ENCODE data around the gene NOD1.

The NOD1 gene

DNA sequence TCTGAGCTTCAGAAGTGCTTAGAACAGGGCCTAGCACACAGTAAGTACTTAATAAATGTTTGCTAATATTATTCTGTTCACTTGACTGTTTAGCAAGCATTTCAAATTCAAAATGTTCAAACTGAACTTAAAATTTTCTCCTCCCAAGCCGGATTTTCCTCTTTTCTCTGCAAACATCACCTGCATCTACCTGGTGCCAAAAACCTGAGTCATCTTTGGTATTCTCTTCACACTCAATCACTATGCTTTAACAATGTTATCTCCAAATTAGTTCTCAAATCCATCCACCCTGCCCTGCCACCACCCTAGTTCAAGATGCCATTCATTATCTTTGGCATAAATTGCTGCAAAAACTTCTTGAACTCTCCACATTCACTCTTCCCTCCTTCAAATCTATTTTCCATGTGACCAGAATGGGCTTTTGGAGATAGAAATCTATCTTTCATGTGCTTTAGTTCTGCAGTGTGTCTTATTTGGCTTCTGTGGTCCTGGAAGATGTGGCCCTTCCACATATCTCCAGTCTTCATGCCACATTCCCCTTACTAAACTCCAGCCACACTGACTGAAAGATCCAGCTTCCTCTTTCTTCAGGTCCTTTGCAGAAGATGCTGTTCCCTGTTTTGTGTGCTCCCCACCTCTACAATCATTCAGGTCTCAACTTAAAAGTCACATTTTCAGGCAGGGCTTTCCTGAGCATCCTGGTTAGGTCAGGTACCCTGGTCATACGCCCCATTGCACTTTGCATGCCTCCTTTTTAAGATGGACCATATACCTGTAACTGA lies 24.1 kb upstream of the NOD1 start:
- Histone ChIP-seq H4K8ac (ENCODE audit: low read depth, low read length) (no peak overlapping the region), H3K27me3 (ENCODE audit: control insufficient read depth in 3 of 3, insufficient read depth in 3 of 3, low read depth in 1 of 3, low read length in 3 of 3) (no peaks in the 10 kb centered on the region), H2BK15ac (ENCODE audit: low read length) (no peak overlapping the region), H3K23ac (ENCODE audit: low read depth, low read length, poor library complexity) (no peak overlapping the region), H3K79me1 (ENCODE audit: low read depth, low read length) (peaks cover 3% of the 10 kb centered on the region), H2BK12ac (ENCODE audit: low read length) (no peak overlapping the region), H3K4ac (ENCODE audit: low read length) (no peak overlapping the region), H3K4me3 (ENCODE audit: low read length in 2 of 2) (no peak overlapping the region), H3K9me3 (replicated peaks in 1 of 2; ENCODE audit: control insufficient read depth in 2 of 2, insufficient read depth in 1 of 2, low read depth in 1 of 2, low read length in 2 of 2) (peaks cover 0 to 19% of the 10 kb centered on the region in 2 donors), H4K91ac (ENCODE audit: low read depth, low read length, poor library complexity) (no peak overlapping the region), H3K14ac (ENCODE audit: low read length) (no peak overlapping the region), H2BK120ac (ENCODE audit: low read depth, low read length) (no peak overlapping the region), H3K18ac (ENCODE audit: low read length) (no peak overlapping the region), H2AK5ac (ENCODE audit: low read depth, low read length) (no peak overlapping the region), H3K4me1 (ENCODE audit: control insufficient read depth in 2 of 2, insufficient read depth in 1 of 2, low read depth in 1 of 2, low read length in 2 of 2) (peaks cover 0 to 7% of the 10 kb centered on the region in 2 donors), H3K36me3 (replicated peaks in 1 of 2; ENCODE audit: control insufficient read depth in 2 of 2, insufficient read depth in 2 of 2, low read length in 2 of 2) (peaks cover 4 to 53% of the 10 kb centered on the region in 2 donors), H3K4me2 (ENCODE audit: insufficient read depth, low read length, poor library complexity, severe bottlenecking) (peak overlapping the region; percentile 12), H2AFZ (ENCODE audit: low read length) (no peak overlapping the region), H3K27ac (replicated peaks; ENCODE audit: low read length) (no peak overlapping the region), H2BK5ac (ENCODE audit: low read length) (no peak overlapping the region), H3K9ac (ENCODE audit: low read depth, low read length, poor library complexity) (no peak overlapping the region)
- WGBS, 2 donors (ENCODE audit: extremely low coverage in 2 of 2, insufficient read length in 2 of 2, insufficient replicate concordance in 1 of 2): no CpG with 5 or more reads among the region's 2 CpGs
- no peak for DNase-seq (ENCODE audit: low spot score)

DNA sequence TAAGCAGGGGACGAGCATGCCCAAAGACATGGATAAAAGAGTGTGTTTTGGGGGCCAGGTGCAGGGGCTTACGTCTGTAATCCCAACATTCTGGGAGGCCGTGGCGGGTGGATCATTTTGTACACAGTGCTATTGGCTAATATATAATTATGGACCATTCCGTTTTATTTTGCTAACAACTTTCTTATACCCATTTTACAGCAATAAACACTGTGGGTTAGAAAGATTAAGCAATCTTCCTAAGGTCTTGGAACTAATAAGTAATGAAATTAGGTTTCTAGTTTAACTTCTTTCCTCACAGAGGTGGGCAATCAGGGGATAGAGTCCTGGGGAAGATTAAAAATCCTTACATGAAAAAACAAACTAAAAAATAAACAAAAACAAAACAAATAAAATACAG lies 22.7 kb upstream of the NOD1 start:
- DNase-seq (ENCODE audit: low spot score): no peak
- no peak overlapping the region for H2AFZ ChIP-seq (ENCODE audit: low read length)
- peaks cover 3% of the 10 kb centered on the region for H3K79me1 ChIP-seq (ENCODE audit: low read depth, low read length)
- H3K9ac ChIP-seq (ENCODE audit: low read depth, low read length, poor library complexity): no peak overlapping the region
- peaks cover 10 to 67% of the 10 kb centered on the region in 2 donors for H3K36me3 ChIP-seq (replicated peaks in 1 of 2; ENCODE audit: control insufficient read depth in 2 of 2, insufficient read depth in 2 of 2, low read length in 2 of 2)
- no peak overlapping the region for H3K4ac ChIP-seq (ENCODE audit: low read length)
- no peak overlapping the region for H3K18ac ChIP-seq (ENCODE audit: low read length)
- WGBS, 2 donors (ENCODE audit: extremely low coverage in 2 of 2, insufficient read length in 2 of 2, insufficient replicate concordance in 1 of 2): no CpG with 5 or more reads among the region's 5 CpGs
- no peak overlapping the region for H3K4me3 ChIP-seq (ENCODE audit: low read length in 2 of 2)
- H2BK120ac ChIP-seq (ENCODE audit: low read depth, low read length): no peak overlapping the region
- H2BK5ac ChIP-seq (ENCODE audit: low read length): no peak overlapping the region
- no peak overlapping the region for H4K8ac ChIP-seq (ENCODE audit: low read depth, low read length)
- peaks cover 0 to 7% of the 10 kb centered on the region in 2 donors for H3K4me1 ChIP-seq (ENCODE audit: control insufficient read depth in 2 of 2, insufficient read depth in 1 of 2, low read depth in 1 of 2, low read length in 2 of 2)
- H3K27me3 ChIP-seq (ENCODE audit: control insufficient read depth in 3 of 3, insufficient read depth in 3 of 3, low read depth in 1 of 3, low read length in 3 of 3): no peaks in the 10 kb centered on the region
- H2BK12ac ChIP-seq (ENCODE audit: low read length): no peak overlapping the region
- no peak overlapping the region for H4K91ac ChIP-seq (ENCODE audit: low read depth, low read length, poor library complexity)
- no peak overlapping the region for H3K27ac ChIP-seq (replicated peaks; ENCODE audit: low read length)
- no peak overlapping the region for H2BK15ac ChIP-seq (ENCODE audit: low read length)
- no peak overlapping the region for H3K23ac ChIP-seq (ENCODE audit: low read depth, low read length, poor library complexity)
- H3K9me3 ChIP-seq (replicated peaks in 1 of 2; ENCODE audit: control insufficient read depth in 2 of 2, insufficient read depth in 1 of 2, low read depth in 1 of 2, low read length in 2 of 2): peaks cover 1 to 29% of the 10 kb centered on the region in 2 donors
- no peak overlapping the region for H2AK5ac ChIP-seq (ENCODE audit: low read depth, low read length)
- no peak overlapping the region for H3K14ac ChIP-seq (ENCODE audit: low read length)
- no peak overlapping the region for H3K4me2 ChIP-seq (ENCODE audit: insufficient read depth, low read length, poor library complexity, severe bottlenecking)

DNA sequence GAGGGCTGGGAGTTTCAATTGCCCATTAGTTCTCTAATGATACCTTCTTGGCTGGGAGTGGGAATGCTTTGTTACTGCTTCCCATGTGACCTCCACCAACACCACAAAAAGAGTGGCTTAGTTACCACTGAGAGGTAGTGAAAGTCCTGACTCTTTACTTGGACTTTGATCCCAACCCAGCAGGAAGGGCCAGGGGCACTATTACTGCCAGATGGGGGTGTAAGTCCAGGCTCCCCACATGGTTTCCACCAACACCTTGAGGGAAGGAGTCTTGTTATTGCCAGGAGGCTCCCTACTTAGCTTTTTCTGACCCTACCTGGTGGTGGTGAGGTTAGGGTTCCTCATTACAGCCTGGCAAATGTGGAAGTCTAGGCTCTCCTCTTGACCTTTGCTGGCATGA lies 14.6 kb upstream of the NOD1 start:
- H4K91ac ChIP-seq (ENCODE audit: low read depth, low read length, poor library complexity): no peak overlapping the region
- no peak overlapping the region for H3K27ac ChIP-seq (replicated peaks; ENCODE audit: low read length)
- no peaks in the 10 kb centered on the region for H3K4me1 ChIP-seq (ENCODE audit: control insufficient read depth in 2 of 2, insufficient read depth in 1 of 2, low read depth in 1 of 2, low read length in 2 of 2)
- no peak overlapping the region for H2AK5ac ChIP-seq (ENCODE audit: low read depth, low read length)
- H2BK120ac ChIP-seq (ENCODE audit: low read depth, low read length): no peak overlapping the region
- H3K9ac ChIP-seq (ENCODE audit: low read depth, low read length, poor library complexity): no peak overlapping the region
- no peak overlapping the region for H2BK12ac ChIP-seq (ENCODE audit: low read length)
- no peaks in the 10 kb centered on the region for H3K79me1 ChIP-seq (ENCODE audit: low read depth, low read length)
- peaks cover 13 to 45% of the 10 kb centered on the region in 2 donors for H3K9me3 ChIP-seq (replicated peaks in 1 of 2; ENCODE audit: control insufficient read depth in 2 of 2, insufficient read depth in 1 of 2, low read depth in 1 of 2, low read length in 2 of 2)
- no peak overlapping the region for H3K23ac ChIP-seq (ENCODE audit: low read depth, low read length, poor library complexity)
- H2AFZ ChIP-seq (ENCODE audit: low read length): no peak overlapping the region
- no peak overlapping the region for H3K4me3 ChIP-seq (ENCODE audit: low read length in 2 of 2)
- no peak overlapping the region for H3K4me2 ChIP-seq (ENCODE audit: insufficient read depth, low read length, poor library complexity, severe bottlenecking)
- no peak overlapping the region for H2BK5ac ChIP-seq (ENCODE audit: low read length)
- H2BK15ac ChIP-seq (ENCODE audit: low read length): no peak overlapping the region
- no peak for DNase-seq (ENCODE audit: low spot score)
- H3K18ac ChIP-seq (ENCODE audit: low read length): no peak overlapping the region
- no peak overlapping the region for H3K14ac ChIP-seq (ENCODE audit: low read length)
- H3K4ac ChIP-seq (ENCODE audit: low read length): no peak overlapping the region
- H3K36me3 ChIP-seq (replicated peaks in 1 of 2; ENCODE audit: control insufficient read depth in 2 of 2, insufficient read depth in 2 of 2, low read length in 2 of 2): peaks cover 12 to 29% of the 10 kb centered on the region in 2 donors
- H3K27me3 ChIP-seq (ENCODE audit: control insufficient read depth in 3 of 3, insufficient read depth in 3 of 3, low read depth in 1 of 3, low read length in 3 of 3): no peaks in the 10 kb centered on the region
- H4K8ac ChIP-seq (ENCODE audit: low read depth, low read length): no peak overlapping the region

DNA sequence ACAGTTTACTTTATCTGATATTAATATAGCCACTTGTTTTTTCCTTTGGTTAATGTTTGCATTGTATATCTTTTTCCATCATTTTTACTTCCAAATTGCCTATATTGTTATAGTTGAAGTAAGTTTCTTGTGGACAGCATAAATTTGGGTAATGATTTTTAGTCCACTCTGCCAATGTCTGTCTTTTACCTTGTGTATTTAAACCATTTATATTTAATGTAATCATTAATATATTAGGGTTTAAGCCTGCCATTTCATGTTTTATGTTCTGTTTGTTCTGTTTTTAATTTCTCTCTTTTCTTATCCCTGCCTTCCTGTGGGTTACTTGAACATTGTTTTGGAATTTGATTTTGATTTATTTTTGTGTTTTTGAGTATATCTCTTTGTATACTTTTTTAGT lies 12.8 kb upstream of the NOD1 start:
- Histone ChIP-seq H2AK5ac (ENCODE audit: low read depth, low read length) (no peak overlapping the region), H3K14ac (ENCODE audit: low read length) (no peak overlapping the region), H2BK120ac (ENCODE audit: low read depth, low read length) (no peak overlapping the region), H3K27me3 (ENCODE audit: control insufficient read depth in 3 of 3, insufficient read depth in 3 of 3, low read depth in 1 of 3, low read length in 3 of 3) (no peaks in the 10 kb centered on the region), H3K36me3 (replicated peaks in 1 of 2; ENCODE audit: control insufficient read depth in 2 of 2, insufficient read depth in 2 of 2, low read length in 2 of 2) (peaks cover 7 to 14% of the 10 kb centered on the region in 2 donors), H4K91ac (ENCODE audit: low read depth, low read length, poor library complexity) (no peak overlapping the region), H2BK5ac (ENCODE audit: low read length) (no peak overlapping the region), H3K79me1 (ENCODE audit: low read depth, low read length) (no peaks in the 10 kb centered on the region), H3K4me2 (ENCODE audit: insufficient read depth, low read length, poor library complexity, severe bottlenecking) (no peak overlapping the region), H4K8ac (ENCODE audit: low read depth, low read length) (no peak overlapping the region), H3K18ac (ENCODE audit: low read length) (no peak overlapping the region), H3K23ac (ENCODE audit: low read depth, low read length, poor library complexity) (no peak overlapping the region), H2BK12ac (ENCODE audit: low read length) (no peak overlapping the region), H3K4me3 (ENCODE audit: low read length in 2 of 2) (no peak overlapping the region), H3K9me3 (replicated peaks in 1 of 2; ENCODE audit: control insufficient read depth in 2 of 2, insufficient read depth in 1 of 2, low read depth in 1 of 2, low read length in 2 of 2) (peaks cover 13 to 36% of the 10 kb centered on the region in 2 donors), H2BK15ac (ENCODE audit: low read length) (no peak overlapping the region), H3K4me1 (ENCODE audit: control insufficient read depth in 2 of 2, insufficient read depth in 1 of 2, low read depth in 1 of 2, low read length in 2 of 2) (no peaks in the 10 kb centered on the region), H3K4ac (ENCODE audit: low read length) (no peak overlapping the region), H2AFZ (ENCODE audit: low read length) (no peak overlapping the region), H3K27ac (replicated peaks; ENCODE audit: low read length) (no peak overlapping the region), H3K9ac (ENCODE audit: low read depth, low read length, poor library complexity) (no peak overlapping the region)
- DNase-seq (ENCODE audit: low spot score): no peak
